ENCODE data around the gene SLC38A6.
"Not testable (repeated sequence)": the region's sequence is repeated elsewhere in the genome, so short reads cannot be mapped to it uniquely, and the experiment has no call there.

The SLC38A6 gene

DNA sequence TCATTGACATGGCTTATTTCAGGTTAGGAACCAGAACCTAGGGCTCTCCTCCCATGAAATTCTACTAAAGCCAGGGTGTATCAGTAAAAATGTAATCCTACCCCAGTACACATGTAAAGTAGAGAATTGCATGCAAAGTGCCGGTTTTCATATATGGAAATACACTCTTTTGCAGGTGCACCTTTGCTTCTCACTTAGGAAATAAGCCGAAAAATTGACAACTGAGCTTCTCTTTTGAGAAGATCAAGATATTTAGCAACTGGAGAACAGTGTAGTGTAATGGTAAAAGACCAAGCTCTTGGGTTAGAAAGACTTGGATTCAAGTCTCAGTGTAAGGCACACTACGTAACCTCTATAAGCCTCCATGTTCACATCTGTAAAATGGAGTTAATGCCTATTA, 82.4 kb downstream of the SLC38A6 start:
- TF ChIP-seq, protein P1, sequence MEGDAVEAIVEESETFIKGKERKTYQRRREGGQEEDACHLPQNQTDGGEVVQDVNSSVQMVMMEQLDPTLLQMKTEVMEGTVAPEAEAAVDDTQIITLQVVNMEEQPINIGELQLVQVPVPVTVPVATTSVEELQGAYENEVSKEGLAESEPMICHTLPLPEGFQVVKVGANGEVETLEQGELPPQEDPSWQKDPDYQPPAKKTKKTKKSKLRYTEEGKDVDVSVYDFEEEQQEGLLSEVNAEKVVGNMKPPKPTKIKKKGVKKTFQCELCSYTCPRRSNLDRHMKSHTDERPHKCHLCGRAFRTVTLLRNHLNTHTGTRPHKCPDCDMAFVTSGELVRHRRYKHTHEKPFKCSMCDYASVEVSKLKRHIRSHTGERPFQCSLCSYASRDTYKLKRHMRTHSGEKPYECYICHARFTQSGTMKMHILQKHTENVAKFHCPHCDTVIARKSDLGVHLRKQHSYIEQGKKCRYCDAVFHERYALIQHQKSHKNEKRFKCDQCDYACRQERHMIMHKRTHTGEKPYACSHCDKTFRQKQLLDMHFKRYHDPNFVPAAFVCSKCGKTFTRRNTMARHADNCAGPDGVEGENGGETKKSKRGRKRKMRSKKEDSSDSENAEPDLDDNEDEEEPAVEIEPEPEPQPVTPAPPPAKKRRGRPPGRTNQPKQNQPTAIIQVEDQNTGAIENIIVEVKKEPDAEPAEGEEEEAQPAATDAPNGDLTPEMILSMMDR (IDR thresholded peaks at IDR 0.05; ENCODE audit: insufficient read depth, low read depth, low read length, missing control alignments) = no peak
- no peak overlapping the region for H3K4me3 ChIP-seq (ENCODE audit: low read depth, low read length)
- DNase-seq (ENCODE audit: low read depth) = no peak

DNA sequence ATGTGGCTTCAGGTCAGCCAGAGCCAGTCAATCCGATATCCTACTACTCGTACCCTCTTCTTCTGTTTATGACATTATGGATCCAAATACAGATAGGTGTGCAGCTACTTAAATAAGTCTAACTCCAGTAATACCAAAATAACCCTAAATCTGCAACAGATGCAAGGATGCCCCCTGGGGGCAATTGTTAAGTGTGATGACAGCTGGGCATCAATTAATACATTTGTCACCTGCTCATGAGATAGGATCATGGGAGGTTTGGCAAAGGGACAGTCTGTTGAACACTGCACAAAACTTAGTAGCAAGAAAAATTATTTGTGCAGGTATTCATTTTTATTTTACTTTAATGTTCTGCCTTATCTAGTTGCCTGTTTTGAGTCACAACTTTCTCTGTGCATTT, 83.2 kb downstream of the SLC38A6 start:
- DNase-seq (ENCODE audit: low read depth) = no peak
- TF ChIP-seq, protein P1 (IDR thresholded peaks at IDR 0.05; ENCODE audit: insufficient read depth, low read depth, low read length, missing control alignments) = no peak
- no peak overlapping the region for H3K4me3 ChIP-seq (ENCODE audit: low read depth, low read length)

DNA sequence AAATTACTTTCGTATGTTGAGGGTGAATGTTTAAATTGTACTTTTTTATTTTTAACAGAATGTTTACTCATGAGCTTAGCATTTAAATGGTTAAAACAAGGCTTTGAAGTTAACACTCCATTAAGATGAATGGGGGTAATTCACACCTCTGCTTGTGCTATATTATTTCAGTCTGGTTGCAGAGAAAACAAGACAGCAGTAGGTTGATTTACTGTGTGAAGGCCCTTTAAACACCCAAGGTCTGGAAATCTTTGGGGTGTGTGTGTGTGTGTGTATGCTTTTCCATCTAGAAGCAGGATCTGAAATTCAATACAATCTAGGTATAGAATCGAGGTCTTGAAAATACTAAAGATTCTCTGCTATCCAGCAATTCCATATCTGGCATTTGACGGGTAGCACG, 83.8 kb downstream of the SLC38A6 start:
- TF ChIP-seq, protein P1 (IDR thresholded peaks at IDR 0.05; ENCODE audit: insufficient read depth, low read depth, low read length, missing control alignments) = no peak
- no peak overlapping the region for H3K4me3 ChIP-seq (ENCODE audit: low read depth, low read length)
- no peak for DNase-seq (ENCODE audit: low read depth)

DNA sequence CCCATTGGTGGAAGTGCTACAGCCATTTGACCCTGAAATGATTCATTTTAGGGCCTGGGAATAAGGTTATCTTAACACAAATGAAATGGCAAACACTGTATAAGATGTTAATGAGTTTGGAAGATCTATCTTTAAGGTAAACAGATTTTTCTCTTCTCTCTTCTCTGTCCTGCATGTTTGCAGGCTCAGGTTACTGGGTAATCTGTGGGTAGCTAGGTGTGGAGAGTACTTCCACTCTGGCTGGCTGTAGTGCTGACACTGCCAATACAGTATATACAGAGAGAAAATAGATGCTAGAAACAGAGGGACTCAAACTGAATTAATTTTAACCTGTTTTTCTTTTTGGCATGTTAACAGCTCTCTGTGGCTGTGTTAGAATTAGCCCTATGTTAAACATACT, 84.6 kb downstream of the SLC38A6 start:
- TF ChIP-seq, protein P1 (IDR thresholded peaks at IDR 0.05; ENCODE audit: insufficient read depth, low read depth, low read length, missing control alignments) = no peak
- no peak overlapping the region for H3K4me3 ChIP-seq (ENCODE audit: low read depth, low read length)
- DNase-seq (ENCODE audit: low read depth) = no peak

DNA sequence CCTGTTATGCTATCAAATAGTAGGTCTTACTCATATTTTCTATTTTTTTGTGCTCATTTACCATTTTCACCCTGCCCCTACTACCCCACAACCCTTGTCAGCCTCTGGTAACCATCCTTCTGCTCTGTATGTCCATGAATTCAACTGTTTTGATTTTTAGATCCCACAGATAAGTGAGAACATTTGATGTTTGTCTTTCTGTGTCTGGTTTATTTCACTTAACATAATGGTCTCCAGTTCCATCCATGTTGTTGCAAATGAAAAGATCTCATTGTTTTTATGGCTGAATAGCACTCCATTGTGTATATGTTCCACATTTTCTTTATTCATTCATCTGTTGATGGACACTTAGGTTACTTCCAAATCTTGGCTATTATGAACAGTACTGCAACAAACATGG, 91.4 kb downstream of the SLC38A6 start:
- DNase-seq (ENCODE audit: low read depth); H3K4me3 ChIP-seq (ENCODE audit: low read depth, low read length): not testable (repeated sequence)

DNA sequence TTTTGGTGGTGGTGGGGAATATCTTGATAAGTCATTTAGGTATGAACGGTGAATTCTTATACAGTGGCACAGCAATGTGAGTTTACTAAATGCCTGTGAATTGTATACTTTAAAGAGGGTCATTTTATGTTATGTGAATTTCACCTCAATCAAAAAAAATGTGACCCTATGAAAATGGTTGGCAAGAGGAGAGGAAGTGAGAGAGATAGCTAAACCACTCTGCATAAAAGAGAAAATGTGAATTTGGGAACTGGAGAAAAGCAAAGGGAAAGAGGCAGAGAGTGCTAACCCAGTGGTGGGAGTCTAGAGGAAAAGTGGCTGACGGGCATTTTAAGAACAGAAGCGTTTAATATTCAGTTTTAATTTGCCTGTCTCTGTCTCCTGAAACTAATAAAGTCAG, 93.8 kb downstream of the SLC38A6 start:
- H3K4me3 ChIP-seq (ENCODE audit: low read depth, low read length) = no peak overlapping the region
- TF ChIP-seq, protein P1 (IDR thresholded peaks at IDR 0.05; ENCODE audit: insufficient read depth, low read depth, low read length, missing control alignments) = no peak
- no peak for DNase-seq (ENCODE audit: low read depth)

DNA sequence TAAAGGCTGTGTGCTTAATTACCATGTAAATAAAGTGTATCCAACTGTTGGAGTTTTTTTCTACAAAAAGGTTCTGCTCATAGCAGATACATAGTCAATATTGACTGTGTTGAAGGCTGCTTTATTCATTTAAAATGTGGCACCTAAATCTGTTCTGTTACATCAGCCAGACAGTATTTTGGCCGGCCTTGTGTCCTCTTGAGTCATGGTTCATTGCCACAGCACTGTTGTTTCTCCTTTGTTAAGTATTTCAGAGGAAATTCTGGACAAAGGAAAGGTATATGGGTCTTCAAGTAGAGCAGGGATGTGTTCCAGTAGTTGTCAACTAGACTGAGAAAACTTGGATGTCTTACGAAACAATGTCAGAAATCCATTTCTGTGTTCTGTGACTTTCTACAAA, 95.5 kb downstream of the SLC38A6 start:
- TF ChIP-seq, protein P1 (IDR thresholded peaks at IDR 0.05; ENCODE audit: insufficient read depth, low read depth, low read length, missing control alignments) = no peak
- no peak overlapping the region for H3K4me3 ChIP-seq (ENCODE audit: low read depth, low read length)
- no peak for DNase-seq (ENCODE audit: low read depth)

Data from GM12865 (cell line).